DND-41 (cell line): ENCODE results near the gene ESM1.

Source experiments
- EZH2 ChIP-seq: IDR thresholded peaks from 3 replicates; pipeline ENCODE4 v1.6.1; 2012; ENCODE audit warnings: borderline replicate concordance, low read depth, mild to moderate bottlenecking, moderate library complexity, low read length, inconsistent platforms; ENCODE audit not compliant: severe bottlenecking
- TF ChIP-seq, protein P1 (sequence below): IDR thresholded peaks from 2 replicates; pipeline ENCODE4 v1.5.1; 2012; ENCODE audit warnings: borderline replicate concordance, low read length, moderate library complexity, mild to moderate bottlenecking; ENCODE audit not compliant: poor library complexity, severe bottlenecking; ENCODE audit errors: extremely low read depth

GRCh38 chr5:54946306-54946819, 39.0 kb downstream of the ESM1 start:
- no peak for TF ChIP-seq EZH2
- TF ChIP-seq, protein P1, sequence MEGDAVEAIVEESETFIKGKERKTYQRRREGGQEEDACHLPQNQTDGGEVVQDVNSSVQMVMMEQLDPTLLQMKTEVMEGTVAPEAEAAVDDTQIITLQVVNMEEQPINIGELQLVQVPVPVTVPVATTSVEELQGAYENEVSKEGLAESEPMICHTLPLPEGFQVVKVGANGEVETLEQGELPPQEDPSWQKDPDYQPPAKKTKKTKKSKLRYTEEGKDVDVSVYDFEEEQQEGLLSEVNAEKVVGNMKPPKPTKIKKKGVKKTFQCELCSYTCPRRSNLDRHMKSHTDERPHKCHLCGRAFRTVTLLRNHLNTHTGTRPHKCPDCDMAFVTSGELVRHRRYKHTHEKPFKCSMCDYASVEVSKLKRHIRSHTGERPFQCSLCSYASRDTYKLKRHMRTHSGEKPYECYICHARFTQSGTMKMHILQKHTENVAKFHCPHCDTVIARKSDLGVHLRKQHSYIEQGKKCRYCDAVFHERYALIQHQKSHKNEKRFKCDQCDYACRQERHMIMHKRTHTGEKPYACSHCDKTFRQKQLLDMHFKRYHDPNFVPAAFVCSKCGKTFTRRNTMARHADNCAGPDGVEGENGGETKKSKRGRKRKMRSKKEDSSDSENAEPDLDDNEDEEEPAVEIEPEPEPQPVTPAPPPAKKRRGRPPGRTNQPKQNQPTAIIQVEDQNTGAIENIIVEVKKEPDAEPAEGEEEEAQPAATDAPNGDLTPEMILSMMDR: no peak
